ENCODE data around the gene USP28. TPM values are rescaled to one million over a fixed set of nuclear protein-coding genes. Genes with fewer than 3 reads are reported as not detected.

Gene USP28
- total RNA-seq, 1 donor from 2014 or later: 35.0 TPM

DNA sequence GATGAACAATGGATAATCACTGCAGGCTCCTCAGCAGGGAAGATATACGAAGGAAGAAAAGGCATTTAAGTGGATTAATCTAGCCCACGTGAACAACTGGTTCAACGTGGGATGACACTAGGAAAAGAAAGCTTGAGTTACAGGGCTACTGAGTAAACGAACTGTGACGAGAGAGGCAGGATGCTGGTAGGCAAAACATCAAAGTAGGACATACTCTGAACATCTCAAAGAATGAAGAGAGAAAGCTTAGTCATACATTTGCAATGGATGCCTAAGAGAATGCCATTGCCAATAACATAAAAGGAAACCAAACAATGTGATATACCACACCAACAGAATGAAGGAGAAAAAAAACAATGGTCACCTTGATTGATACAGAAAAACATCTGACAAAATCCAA lies 12.9 kb downstream of the USP28 start:
- FAIRE-seq: peak; percentile 50
- peak overlapping the region; percentile 44 for H3K4me2 ChIP-seq (ENCODE audit: low read length)

GRCh38 chr11:113859665-113860064 lies 15.7 kb downstream of the USP28 start:
- H3K9me3 ChIP-seq (ENCODE audit: insufficient read depth, low read depth, low read length): no peaks in the 10 kb centered on the region
- Mint-ChIP-seq H3K27ac (ENCODE audit: unreplicated experiment) (no peak overlapping the region), H3K4me1 (ENCODE audit: low read depth, unreplicated experiment) (peaks cover 15% of the 10 kb centered on the region), H3K27me3 (ENCODE audit: low read depth, unreplicated experiment) (no peaks in the 10 kb centered on the region), H3K9me3 (ENCODE audit: unreplicated experiment) (no peaks in the 10 kb centered on the region), H3K4me3 (ENCODE audit: unreplicated experiment) (no peak overlapping the region), H3K36me3 (ENCODE audit: low read depth, unreplicated experiment) (peaks cover 2% of the 10 kb centered on the region)
- no peak overlapping the region for H3K9ac ChIP-seq (ENCODE audit: low read length)
- H3K4me3 ChIP-seq (ENCODE audit: insufficient read depth, low read depth, low read length): no peak overlapping the region
- H3K79me2 ChIP-seq (ENCODE audit: insufficient read depth, low read length): peaks cover 12% of the 10 kb centered on the region
- no peak overlapping the region for H2AFZ ChIP-seq (ENCODE audit: low read depth, low read length)
- no peaks in the 10 kb centered on the region for H3K36me3 ChIP-seq (ENCODE audit: insufficient read depth, low read length)
- peaks cover 3% of the 10 kb centered on the region for H4K20me1 ChIP-seq (ENCODE audit: insufficient read depth, low read length)
- H3K4me2 ChIP-seq (ENCODE audit: low read length): no peak overlapping the region
- no peak overlapping the region for H3K27ac ChIP-seq (ENCODE audit: low read depth, low read length)
- H3K4me1 ChIP-seq (ENCODE audit: insufficient read depth, low read length): no peaks in the 10 kb centered on the region
- TF ChIP-seq, protein P1, sequence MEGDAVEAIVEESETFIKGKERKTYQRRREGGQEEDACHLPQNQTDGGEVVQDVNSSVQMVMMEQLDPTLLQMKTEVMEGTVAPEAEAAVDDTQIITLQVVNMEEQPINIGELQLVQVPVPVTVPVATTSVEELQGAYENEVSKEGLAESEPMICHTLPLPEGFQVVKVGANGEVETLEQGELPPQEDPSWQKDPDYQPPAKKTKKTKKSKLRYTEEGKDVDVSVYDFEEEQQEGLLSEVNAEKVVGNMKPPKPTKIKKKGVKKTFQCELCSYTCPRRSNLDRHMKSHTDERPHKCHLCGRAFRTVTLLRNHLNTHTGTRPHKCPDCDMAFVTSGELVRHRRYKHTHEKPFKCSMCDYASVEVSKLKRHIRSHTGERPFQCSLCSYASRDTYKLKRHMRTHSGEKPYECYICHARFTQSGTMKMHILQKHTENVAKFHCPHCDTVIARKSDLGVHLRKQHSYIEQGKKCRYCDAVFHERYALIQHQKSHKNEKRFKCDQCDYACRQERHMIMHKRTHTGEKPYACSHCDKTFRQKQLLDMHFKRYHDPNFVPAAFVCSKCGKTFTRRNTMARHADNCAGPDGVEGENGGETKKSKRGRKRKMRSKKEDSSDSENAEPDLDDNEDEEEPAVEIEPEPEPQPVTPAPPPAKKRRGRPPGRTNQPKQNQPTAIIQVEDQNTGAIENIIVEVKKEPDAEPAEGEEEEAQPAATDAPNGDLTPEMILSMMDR (IDR thresholded peaks at IDR 0.05; ENCODE audit: insufficient read depth, low read depth, low read length): no peak
- no peak for TF ChIP-seq EZH2 (IDR thresholded peaks at IDR 0.05; ENCODE audit: insufficient read depth, low read length)
- FAIRE-seq (no peak), DNase-seq (ENCODE audit: low read depth) (no peak)
- H3K27me3 ChIP-seq (ENCODE audit: insufficient read depth, low read length): no peaks in the 10 kb centered on the region

More for the DNA sequence above, 12.9 kb downstream of the USP28 start:
- H3K4me3 ChIP-seq (ENCODE audit: insufficient read depth, low read depth, low read length): no peak overlapping the region
- Mint-ChIP-seq H3K4me3 (ENCODE audit: unreplicated experiment) (no peak overlapping the region), H3K4me1 (ENCODE audit: low read depth, unreplicated experiment) (peaks cover 13% of the 10 kb centered on the region), H3K27ac (ENCODE audit: unreplicated experiment) (peak overlapping the region; percentile 50), H3K27me3 (ENCODE audit: low read depth, unreplicated experiment) (no peaks in the 10 kb centered on the region), H3K9me3 (ENCODE audit: unreplicated experiment) (no peaks in the 10 kb centered on the region), H3K36me3 (ENCODE audit: low read depth, unreplicated experiment) (peaks cover 7% of the 10 kb centered on the region)
- H3K79me2 ChIP-seq (ENCODE audit: insufficient read depth, low read length): peaks cover 7% of the 10 kb centered on the region
- H3K36me3 ChIP-seq (ENCODE audit: insufficient read depth, low read length): no peaks in the 10 kb centered on the region
- H4K20me1 ChIP-seq (ENCODE audit: insufficient read depth, low read length): peaks cover 3% of the 10 kb centered on the region
- no peak for TF ChIP-seq EZH2 (IDR thresholded peaks at IDR 0.05; ENCODE audit: insufficient read depth, low read length)
- no peak overlapping the region for H3K27ac ChIP-seq (ENCODE audit: low read depth, low read length)
- H3K9ac ChIP-seq (ENCODE audit: low read length): no peak overlapping the region
- no peaks in the 10 kb centered on the region for H3K27me3 ChIP-seq (ENCODE audit: insufficient read depth, low read length)
- no peak overlapping the region for H2AFZ ChIP-seq (ENCODE audit: low read depth, low read length)
- no peaks in the 10 kb centered on the region for H3K4me1 ChIP-seq (ENCODE audit: insufficient read depth, low read length)
- H3K9me3 ChIP-seq (ENCODE audit: insufficient read depth, low read depth, low read length): no peaks in the 10 kb centered on the region
- peak; percentile 36 for DNase-seq (ENCODE audit: low read depth)

- no peaks in the 10 kb centered on the region for H3K27me3 ChIP-seq (ENCODE audit: insufficient read depth, low read length)
- no peaks in the 10 kb centered on the region for H3K4me1 ChIP-seq (ENCODE audit: insufficient read depth, low read length)
- peaks cover 3% of the 10 kb centered on the region for H4K20me1 ChIP-seq (ENCODE audit: insufficient read depth, low read length)
- no peak overlapping the region for H3K4me2 ChIP-seq (ENCODE audit: low read length)
- no peak overlapping the region for H3K27ac ChIP-seq (ENCODE audit: low read depth, low read length)
- H3K9ac ChIP-seq (ENCODE audit: low read length): no peak overlapping the region
- no peak overlapping the region for H3K4me3 ChIP-seq (ENCODE audit: insufficient read depth, low read depth, low read length)
- no peaks in the 10 kb centered on the region for H3K9me3 ChIP-seq (ENCODE audit: insufficient read depth, low read depth, low read length)
- Mint-ChIP-seq H3K4me1 (ENCODE audit: low read depth, unreplicated experiment) (peaks cover 10% of the 10 kb centered on the region), H3K27me3 (ENCODE audit: low read depth, unreplicated experiment) (no peaks in the 10 kb centered on the region), H3K36me3 (ENCODE audit: low read depth, unreplicated experiment) (peaks cover 2% of the 10 kb centered on the region), H3K4me3 (ENCODE audit: unreplicated experiment) (no peak overlapping the region), H3K27ac (ENCODE audit: unreplicated experiment) (no peak overlapping the region), H3K9me3 (ENCODE audit: unreplicated experiment) (no peaks in the 10 kb centered on the region)
- no peak overlapping the region for H2AFZ ChIP-seq (ENCODE audit: low read depth, low read length)
- FAIRE-seq (no peak), DNase-seq (ENCODE audit: low read depth) (no peak)
- TF ChIP-seq EZH2 (IDR thresholded peaks at IDR 0.05; ENCODE audit: insufficient read depth, low read length): no peak
- TF ChIP-seq, protein P1 (IDR thresholded peaks at IDR 0.05; ENCODE audit: insufficient read depth, low read depth, low read length): no peak
- H3K36me3 ChIP-seq (ENCODE audit: insufficient read depth, low read length): no peaks in the 10 kb centered on the region
- H3K79me2 ChIP-seq (ENCODE audit: insufficient read depth, low read length): peaks cover 12% of the 10 kb centered on the region
These were observed 18.2 kb downstream of the USP28 start for GRCh38 chr11:113856966-113857759.
